GM23338 (cell line): ENCODE data around the gene FRS2. TPM values are rescaled to one million over a fixed set of nuclear protein-coding genes. Genes with fewer than 3 reads are reported as not detected.

Experiments used
- ATAC-seq: fragments of 200-7000 bp; cut with Tn5 transposase; 3 replicates; pipeline ENCODE4 v1.9.1; 2020
- DNase-seq: peaks from one replicate; pipeline ENCODE4 v3.0.0-alpha.2; 2015; ENCODE audit warnings: low spot score
- H2AFZ ChIP-seq: fragments of 200-600 bp; sonication (generic); 2 replicates; pipeline ENCODE4 v1.8.0; 2016; ENCODE audit warnings: antibody characterized with exemption, mild to moderate bottlenecking, moderate library complexity
- H3F3A ChIP-seq: fragments of 200-600 bp; sonication (generic); replicated peaks from 2 replicates; pipeline ENCODE4 v1.8.0; 2017; ENCODE audit warnings: antibody characterized with exemption, mixed run types, low read depth
- H3K27ac ChIP-seq: fragments of 200-600 bp; sonication (generic); 2 replicates; pipeline ENCODE4 v1.6.1; 2016; ENCODE audit warnings: low read depth
- H3K27me3 ChIP-seq: fragments of 200-600 bp; sonication (generic); 2 replicates; pipeline ENCODE4 v1.8.0; 2016; ENCODE audit warnings: mild to moderate bottlenecking, mixed run types, moderate library complexity; ENCODE audit not compliant: insufficient read depth
- H3K36me3 ChIP-seq: fragments of 200-600 bp; sonication (generic); 2 replicates; pipeline ENCODE4 v1.8.0; 2016; ENCODE audit warnings: mild to moderate bottlenecking; ENCODE audit not compliant: insufficient read depth
- H3K4me1 ChIP-seq: fragments of 200-600 bp; sonication (generic); 2 replicates; pipeline ENCODE4 v1.8.0; 2016; ENCODE audit warnings: mild to moderate bottlenecking, moderate library complexity; ENCODE audit not compliant: insufficient read depth
- H3K4me2 ChIP-seq: fragments of 200-600 bp; sonication (generic); 2 replicates; pipeline ENCODE4 v1.7.1; 2017; ENCODE audit warnings: mixed run types
- H3K4me3 ChIP-seq: fragments of 200-600 bp; sonication (generic); 2 replicates; pipeline ENCODE4 v1.6.1; 2016; ENCODE audit warnings: mixed run types
- H3K79me2 ChIP-seq: fragments of 200-600 bp; sonication (generic); replicated peaks from 2 replicates; pipeline ENCODE4 v1.8.0; 2017; ENCODE audit warnings: mild to moderate bottlenecking; ENCODE audit not compliant: insufficient read depth
- H3K9me2 ChIP-seq: fragments of 200-600 bp; sonication (generic); 2 replicates; pipeline ENCODE4 v1.8.0; 2017; ENCODE audit not compliant: insufficient read depth
- H4K20me1 ChIP-seq: fragments of 200-600 bp; sonication (generic); replicated peaks from 2 replicates; pipeline ENCODE4 v1.8.0; 2017; ENCODE audit warnings: mild to moderate bottlenecking; ENCODE audit not compliant: insufficient read depth
- H3K27ac Mint-ChIP-seq: 2 replicates; pipeline ENCODE4 v1.8.0; 2020; ENCODE audit warnings: inconsistent platforms, mild to moderate bottlenecking, moderate library complexity, mixed read lengths
- H3K27me3 Mint-ChIP-seq: 3 replicates; pipeline ENCODE4 v1.8.0; 2022; ENCODE audit warnings: low read depth, mild to moderate bottlenecking, moderate library complexity, mixed read lengths, inconsistent platforms; ENCODE audit not compliant: insufficient read depth, poor library complexity
- H3K36me3 Mint-ChIP-seq: 3 replicates; pipeline ENCODE4 v1.8.0; 2021; ENCODE audit warnings: low read depth, mild to moderate bottlenecking, inconsistent platforms, moderate library complexity, mixed read lengths
- H3K4me1 Mint-ChIP-seq: 3 replicates; pipeline ENCODE4 v1.8.0; 2020; ENCODE audit warnings: mild to moderate bottlenecking, inconsistent platforms, mixed read lengths
- H3K4me3 Mint-ChIP-seq: 3 replicates; pipeline ENCODE4 v1.8.0; 2021; ENCODE audit warnings: moderate library complexity, mild to moderate bottlenecking, inconsistent platforms, mixed read lengths
- H3K9me3 Mint-ChIP-seq: 3 replicates; pipeline ENCODE4 v1.8.0; 2020; ENCODE audit warnings: moderate library complexity, mild to moderate bottlenecking, inconsistent platforms, mixed read lengths
- CREB1 ChIP-seq: fragments of 250-450 bp; sonication (Bioruptor Pico); IDR thresholded peaks from 2 replicates; pipeline ENCODE4 v1.5.0; 2020; ENCODE audit warnings: low read depth, mild to moderate bottlenecking, moderate library complexity
- EZH2 ChIP-seq: fragments of 200-600 bp; sonication (generic); IDR thresholded peaks from one replicate; pipeline ENCODE4 v1.8.0; 2017; ENCODE audit warnings: antibody characterized with exemption, mild to moderate bottlenecking, low read depth; ENCODE audit not compliant: unreplicated experiment
- EZH2phosphoT487 ChIP-seq: fragments of 200-600 bp; sonication (generic); IDR thresholded peaks from one replicate; pipeline ENCODE4 v1.8.1; 2018; ENCODE audit warnings: antibody characterized with exemption; ENCODE audit not compliant: unreplicated experiment
- JUNB ChIP-seq: IDR thresholded peaks from one replicate; pipeline ENCODE4 v1.6.1; 2016; ENCODE audit warnings: antibody characterized with exemption; ENCODE audit not compliant: unreplicated experiment
- NANOG ChIP-seq: IDR thresholded peaks from 2 replicates; pipeline ENCODE4 v1.6.1; 2016; ENCODE audit warnings: antibody characterized with exemption, borderline replicate concordance
- POLR2AphosphoS5 ChIP-seq: IDR thresholded peaks from 2 replicates; pipeline ENCODE4 v1.6.1; 2016; ENCODE audit warnings: antibody characterized with exemption, low read depth
- STAT1 ChIP-seq: IDR thresholded peaks from one replicate; pipeline ENCODE4 v1.6.1; 2016; ENCODE audit warnings: antibody characterized with exemption; ENCODE audit not compliant: unreplicated experiment
- ZNF114 ChIP-seq: fragments of 250-450 bp; sonication (Bioruptor Pico); IDR thresholded peaks from 2 replicates; pipeline ENCODE4 v1.5.0; 2020; ENCODE audit warnings: mild to moderate bottlenecking, moderate library complexity
- ZNF331 ChIP-seq: fragments of 250-450 bp; sonication (Bioruptor Pico); IDR thresholded peaks from 2 replicates; pipeline ENCODE4 v1.5.0; 2020; ENCODE audit warnings: low read depth, mild to moderate bottlenecking, moderate library complexity
- polyA plus RNA-seq: library from polyadenylated mRNA; unstranded; fragments of >200 nt; fragmentation: Nextera tagmentation; extraction: Ambion mirVana; gene quantifications from 2 replicates; pipeline ENCODE4 v1.2.1, GENCODE V29; 2016
- total RNA-seq: library from RNA; depleted of rRNA; stranded (reverse); fragments of >200 nt; shearing (Covaris generic); gene quantifications from 2 replicates; pipeline ENCODE4 v1.2.3, GENCODE V29; 2014
- TF ChIP-seq, protein P1 (sequence below), 2 experiments: fragments of 200-600 bp in 1 of 2; sonication (generic) in 1 of 2; conservative IDR thresholded peaks; 2 replicates each; pipeline versions ENCODE4 v1.5.1 to v1.6.1; 2016 to 2017; ENCODE audit warnings: antibody characterized with exemption in 2 of 2, low read depth in 2 of 2, mild to moderate bottlenecking in 2 of 2, moderate library complexity in 1 of 2
- TF ChIP-seq, protein P2 (sequence below): IDR thresholded peaks from 2 replicates; pipeline ENCODE4 v1.6.1; 2016; ENCODE audit warnings: antibody characterized with exemption
- TF ChIP-seq, protein P3 (sequence below): IDR thresholded peaks from one replicate; pipeline ENCODE4 v1.6.1; 2018; ENCODE audit warnings: antibody characterized with exemption; ENCODE audit not compliant: unreplicated experiment
- TF ChIP-seq, protein P4 (sequence below): fragments of 250-450 bp; sonication (Bioruptor Pico); IDR thresholded peaks from 2 replicates; pipeline ENCODE4 v1.5.0; 2020; ENCODE audit warnings: mild to moderate bottlenecking, moderate library complexity

FRS2 gene
- total and polyA plus RNA-seq, 2 experiments from 2014 or later: 34.3 to 45.0 TPM

DNA sequence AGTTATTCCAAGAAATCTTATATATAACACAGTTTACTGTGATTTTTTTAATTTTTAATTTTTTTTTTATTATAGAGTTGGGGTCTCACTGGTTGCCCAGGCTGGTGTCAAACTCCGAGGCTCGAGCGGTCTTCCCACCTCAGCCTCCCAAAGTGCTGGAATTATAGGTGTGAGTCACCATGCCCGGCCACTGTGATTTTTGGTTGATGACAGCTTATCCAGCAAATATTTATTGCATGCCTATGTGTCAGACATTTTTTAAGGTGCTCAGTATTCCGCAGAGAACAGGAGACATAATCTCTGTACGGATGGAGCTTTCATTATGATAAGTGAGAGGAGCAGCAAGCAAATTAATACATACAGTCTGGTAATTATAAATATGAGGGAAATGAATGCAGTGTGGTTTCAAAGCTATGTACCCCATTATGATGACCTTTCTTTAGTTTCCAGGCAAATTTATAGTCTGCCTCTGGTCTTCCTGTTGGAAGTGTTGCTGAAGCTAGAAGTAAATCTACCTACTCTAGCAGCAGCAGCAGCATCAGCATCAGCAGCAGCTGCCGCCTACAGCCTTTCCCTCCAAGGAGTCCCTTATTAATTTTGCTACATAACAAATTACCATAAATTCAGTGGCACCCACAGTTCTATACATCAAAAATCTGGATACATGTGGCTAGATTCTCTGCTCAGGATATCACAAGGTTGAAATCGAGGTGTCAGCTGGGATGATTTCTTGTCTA, 32.3 kb downstream of the FRS2 start:
- H3K4me3 Mint-ChIP-seq: no peak overlapping the region
- Histone ChIP-seq H2AFZ (no peak overlapping the region), H3K27ac (no peak overlapping the region), H3K9me2 (no peaks in the 10 kb centered on the region), H3K79me2 (peaks cover 100% of the 10 kb centered on the region), H3K36me3 (no peaks in the 10 kb centered on the region), H3K27me3 (no peaks in the 10 kb centered on the region), H3K4me1 (peaks cover 15% of the 10 kb centered on the region; the same call in 1 of the 2 replicates), H4K20me1 (peaks cover 36% of the 10 kb centered on the region; the same call in 1 of the 2 replicates), H3F3A (no peaks in the 10 kb centered on the region), H3K4me2 (no peak overlapping the region), H3K4me3 (no peak overlapping the region)
- DNase-seq (no peak), ATAC-seq (no peak)
- no peak overlapping the region for H3K27ac Mint-ChIP-seq
- no peaks in the 10 kb centered on the region for H3K27me3 Mint-ChIP-seq
- no peak for TF ChIP-seq NANOG
- TF ChIP-seq, protein P1, sequence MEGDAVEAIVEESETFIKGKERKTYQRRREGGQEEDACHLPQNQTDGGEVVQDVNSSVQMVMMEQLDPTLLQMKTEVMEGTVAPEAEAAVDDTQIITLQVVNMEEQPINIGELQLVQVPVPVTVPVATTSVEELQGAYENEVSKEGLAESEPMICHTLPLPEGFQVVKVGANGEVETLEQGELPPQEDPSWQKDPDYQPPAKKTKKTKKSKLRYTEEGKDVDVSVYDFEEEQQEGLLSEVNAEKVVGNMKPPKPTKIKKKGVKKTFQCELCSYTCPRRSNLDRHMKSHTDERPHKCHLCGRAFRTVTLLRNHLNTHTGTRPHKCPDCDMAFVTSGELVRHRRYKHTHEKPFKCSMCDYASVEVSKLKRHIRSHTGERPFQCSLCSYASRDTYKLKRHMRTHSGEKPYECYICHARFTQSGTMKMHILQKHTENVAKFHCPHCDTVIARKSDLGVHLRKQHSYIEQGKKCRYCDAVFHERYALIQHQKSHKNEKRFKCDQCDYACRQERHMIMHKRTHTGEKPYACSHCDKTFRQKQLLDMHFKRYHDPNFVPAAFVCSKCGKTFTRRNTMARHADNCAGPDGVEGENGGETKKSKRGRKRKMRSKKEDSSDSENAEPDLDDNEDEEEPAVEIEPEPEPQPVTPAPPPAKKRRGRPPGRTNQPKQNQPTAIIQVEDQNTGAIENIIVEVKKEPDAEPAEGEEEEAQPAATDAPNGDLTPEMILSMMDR (conservative IDR thresholded peaks at IDR 0.05; ENCODE audit: low read depth in 2 of 2): no peak
- no peak for TF ChIP-seq CREB1 (CRISPR knock-in tag)
- TF ChIP-seq, protein P2, sequence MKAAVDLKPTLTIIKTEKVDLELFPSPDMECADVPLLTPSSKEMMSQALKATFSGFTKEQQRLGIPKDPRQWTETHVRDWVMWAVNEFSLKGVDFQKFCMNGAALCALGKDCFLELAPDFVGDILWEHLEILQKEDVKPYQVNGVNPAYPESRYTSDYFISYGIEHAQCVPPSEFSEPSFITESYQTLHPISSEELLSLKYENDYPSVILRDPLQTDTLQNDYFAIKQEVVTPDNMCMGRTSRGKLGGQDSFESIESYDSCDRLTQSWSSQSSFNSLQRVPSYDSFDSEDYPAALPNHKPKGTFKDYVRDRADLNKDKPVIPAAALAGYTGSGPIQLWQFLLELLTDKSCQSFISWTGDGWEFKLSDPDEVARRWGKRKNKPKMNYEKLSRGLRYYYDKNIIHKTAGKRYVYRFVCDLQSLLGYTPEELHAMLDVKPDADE: no peak
- TF ChIP-seq, protein P3, sequence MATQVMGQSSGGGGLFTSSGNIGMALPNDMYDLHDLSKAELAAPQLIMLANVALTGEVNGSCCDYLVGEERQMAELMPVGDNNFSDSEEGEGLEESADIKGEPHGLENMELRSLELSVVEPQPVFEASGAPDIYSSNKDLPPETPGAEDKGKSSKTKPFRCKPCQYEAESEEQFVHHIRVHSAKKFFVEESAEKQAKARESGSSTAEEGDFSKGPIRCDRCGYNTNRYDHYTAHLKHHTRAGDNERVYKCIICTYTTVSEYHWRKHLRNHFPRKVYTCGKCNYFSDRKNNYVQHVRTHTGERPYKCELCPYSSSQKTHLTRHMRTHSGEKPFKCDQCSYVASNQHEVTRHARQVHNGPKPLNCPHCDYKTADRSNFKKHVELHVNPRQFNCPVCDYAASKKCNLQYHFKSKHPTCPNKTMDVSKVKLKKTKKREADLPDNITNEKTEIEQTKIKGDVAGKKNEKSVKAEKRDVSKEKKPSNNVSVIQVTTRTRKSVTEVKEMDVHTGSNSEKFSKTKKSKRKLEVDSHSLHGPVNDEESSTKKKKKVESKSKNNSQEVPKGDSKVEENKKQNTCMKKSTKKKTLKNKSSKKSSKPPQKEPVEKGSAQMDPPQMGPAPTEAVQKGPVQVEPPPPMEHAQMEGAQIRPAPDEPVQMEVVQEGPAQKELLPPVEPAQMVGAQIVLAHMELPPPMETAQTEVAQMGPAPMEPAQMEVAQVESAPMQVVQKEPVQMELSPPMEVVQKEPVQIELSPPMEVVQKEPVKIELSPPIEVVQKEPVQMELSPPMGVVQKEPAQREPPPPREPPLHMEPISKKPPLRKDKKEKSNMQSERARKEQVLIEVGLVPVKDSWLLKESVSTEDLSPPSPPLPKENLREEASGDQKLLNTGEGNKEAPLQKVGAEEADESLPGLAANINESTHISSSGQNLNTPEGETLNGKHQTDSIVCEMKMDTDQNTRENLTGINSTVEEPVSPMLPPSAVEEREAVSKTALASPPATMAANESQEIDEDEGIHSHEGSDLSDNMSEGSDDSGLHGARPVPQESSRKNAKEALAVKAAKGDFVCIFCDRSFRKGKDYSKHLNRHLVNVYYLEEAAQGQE: no peak
- TF ChIP-seq EZH2: no peak
- no peak for TF ChIP-seq EZH2phosphoT487
- no peak for TF ChIP-seq ZNF331 (CRISPR knock-in tag)
- TF ChIP-seq ZNF114: no peak
- no peak for TF ChIP-seq POLR2AphosphoS5
- no peak for TF ChIP-seq JUNB
- TF ChIP-seq, protein P4, sequence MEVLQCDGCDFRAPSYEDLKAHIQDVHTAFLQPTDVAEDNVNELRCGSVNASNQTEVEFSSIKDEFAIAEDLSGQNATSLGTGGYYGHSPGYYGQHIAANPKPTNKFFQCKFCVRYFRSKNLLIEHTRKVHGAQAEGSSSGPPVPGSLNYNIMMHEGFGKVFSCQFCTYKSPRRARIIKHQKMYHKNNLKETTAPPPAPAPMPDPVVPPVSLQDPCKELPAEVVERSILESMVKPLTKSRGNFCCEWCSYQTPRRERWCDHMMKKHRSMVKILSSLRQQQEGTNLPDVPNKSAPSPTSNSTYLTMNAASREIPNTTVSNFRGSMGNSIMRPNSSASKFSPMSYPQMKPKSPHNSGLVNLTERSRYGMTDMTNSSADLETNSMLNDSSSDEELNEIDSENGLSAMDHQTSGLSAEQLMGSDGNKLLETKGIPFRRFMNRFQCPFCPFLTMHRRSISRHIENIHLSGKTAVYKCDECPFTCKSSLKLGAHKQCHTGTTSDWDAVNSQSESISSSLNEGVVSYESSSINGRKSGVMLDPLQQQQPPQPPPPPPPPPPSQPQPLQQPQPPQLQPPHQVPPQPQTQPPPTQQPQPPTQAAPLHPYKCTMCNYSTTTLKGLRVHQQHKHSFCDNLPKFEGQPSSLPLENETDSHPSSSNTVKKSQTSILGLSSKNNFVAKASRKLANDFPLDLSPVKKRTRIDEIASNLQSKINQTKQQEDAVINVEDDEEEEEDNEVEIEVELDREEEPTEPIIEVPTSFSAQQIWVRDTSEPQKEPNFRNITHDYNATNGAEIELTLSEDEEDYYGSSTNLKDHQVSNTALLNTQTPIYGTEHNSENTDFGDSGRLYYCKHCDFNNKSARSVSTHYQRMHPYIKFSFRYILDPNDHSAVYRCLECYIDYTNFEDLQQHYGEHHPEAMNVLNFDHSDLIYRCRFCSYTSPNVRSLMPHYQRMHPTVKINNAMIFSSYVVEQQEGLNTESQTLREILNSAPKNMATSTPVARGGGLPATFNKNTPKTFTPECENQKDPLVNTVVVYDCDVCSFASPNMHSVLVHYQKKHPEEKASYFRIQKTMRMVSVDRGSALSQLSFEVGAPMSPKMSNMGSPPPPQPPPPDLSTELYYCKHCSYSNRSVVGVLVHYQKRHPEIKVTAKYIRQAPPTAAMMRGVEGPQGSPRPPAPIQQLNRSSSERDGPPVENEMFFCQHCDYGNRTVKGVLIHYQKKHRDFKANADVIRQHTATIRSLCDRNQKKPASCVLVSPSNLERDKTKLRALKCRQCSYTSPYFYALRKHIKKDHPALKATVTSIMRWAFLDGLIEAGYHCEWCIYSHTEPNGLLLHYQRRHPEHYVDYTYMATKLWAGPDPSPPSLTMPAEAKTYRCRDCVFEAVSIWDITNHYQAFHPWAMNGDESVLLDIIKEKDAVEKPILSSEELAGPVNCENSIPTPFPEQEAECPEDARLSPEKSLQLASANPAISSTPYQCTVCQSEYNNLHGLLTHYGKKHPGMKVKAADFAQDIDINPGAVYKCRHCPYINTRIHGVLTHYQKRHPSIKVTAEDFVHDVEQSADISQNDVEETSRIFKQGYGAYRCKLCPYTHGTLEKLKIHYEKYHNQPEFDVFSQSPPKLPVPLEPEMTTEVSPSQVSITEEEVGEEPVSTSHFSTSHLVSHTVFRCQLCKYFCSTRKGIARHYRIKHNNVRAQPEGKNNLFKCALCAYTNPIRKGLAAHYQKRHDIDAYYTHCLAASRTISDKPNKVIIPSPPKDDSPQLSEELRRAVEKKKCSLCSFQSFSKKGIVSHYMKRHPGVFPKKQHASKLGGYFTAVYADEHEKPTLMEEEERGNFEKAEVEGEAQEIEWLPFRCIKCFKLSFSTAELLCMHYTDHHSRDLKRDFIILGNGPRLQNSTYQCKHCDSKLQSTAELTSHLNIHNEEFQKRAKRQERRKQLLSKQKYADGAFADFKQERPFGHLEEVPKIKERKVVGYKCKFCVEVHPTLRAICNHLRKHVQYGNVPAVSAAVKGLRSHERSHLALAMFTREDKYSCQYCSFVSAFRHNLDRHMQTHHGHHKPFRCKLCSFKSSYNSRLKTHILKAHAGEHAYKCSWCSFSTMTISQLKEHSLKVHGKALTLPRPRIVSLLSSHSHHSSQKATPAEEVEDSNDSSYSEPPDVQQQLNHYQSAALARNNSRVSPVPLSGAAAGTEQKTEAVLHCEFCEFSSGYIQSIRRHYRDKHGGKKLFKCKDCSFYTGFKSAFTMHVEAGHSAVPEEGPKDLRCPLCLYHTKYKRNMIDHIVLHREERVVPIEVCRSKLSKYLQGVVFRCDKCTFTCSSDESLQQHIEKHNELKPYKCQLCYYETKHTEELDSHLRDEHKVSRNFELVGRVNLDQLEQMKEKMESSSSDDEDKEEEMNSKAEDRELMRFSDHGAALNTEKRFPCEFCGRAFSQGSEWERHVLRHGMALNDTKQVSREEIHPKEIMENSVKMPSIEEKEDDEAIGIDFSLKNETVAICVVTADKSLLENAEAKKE: no peak
- no peak for TF ChIP-seq STAT1
- H3K36me3 Mint-ChIP-seq: no peaks in the 10 kb centered on the region
- H3K9me3 Mint-ChIP-seq: no peaks in the 10 kb centered on the region
- H3K4me1 Mint-ChIP-seq: peaks cover 26% of the 10 kb centered on the region
